Effector memory CD8-positive, alpha-beta T cell (primary cell): ENCODE data around the gene BRD4.

Experiments
- ATAC-seq: fragments of 150-1000 bp; cut with Tn5 transposase; replicated peaks from 2 replicates; pipeline ENCODE4 v1.10.0; 2021; ENCODE audit warnings: mild to moderate bottlenecking, moderate library complexity
- DNase-seq, 3 experiments: peaks; one replicate each; pipeline ENCODE4 v3.0.0; 2021
- H3K27ac Mint-ChIP-seq, 2 donors: one replicate each; pipeline ENCODE4 v1.8.0; 2022; ENCODE audit warnings: mild to moderate bottlenecking in 2 of 2, mixed read lengths in 2 of 2, moderate library complexity in 2 of 2
- H3K27me3 Mint-ChIP-seq, 2 donors: one replicate each; pipeline ENCODE4 v1.8.0; 2022; ENCODE audit warnings: mixed read lengths in 2 of 2
- H3K36me3 Mint-ChIP-seq: one replicate; pipeline ENCODE4 v1.8.0; 2022; ENCODE audit warnings: mild to moderate bottlenecking, moderate library complexity, mixed read lengths; ENCODE audit not compliant: insufficient read depth
- H3K4me1 Mint-ChIP-seq, 2 donors: one replicate each; pipeline ENCODE4 v1.8.0; 2022; ENCODE audit warnings: low read depth in 2 of 2, mixed read lengths in 2 of 2
- H3K4me3 Mint-ChIP-seq, 2 donors: one replicate each; pipeline ENCODE4 v1.8.0; 2022; ENCODE audit warnings: mild to moderate bottlenecking in 2 of 2, mixed read lengths in 2 of 2, moderate library complexity in 2 of 2
- H3K9me3 Mint-ChIP-seq, 2 donors: one replicate each; pipeline ENCODE4 v1.8.0; 2022; ENCODE audit warnings: mixed read lengths in 2 of 2

The BRD4 gene

GRCh38 chr19:15317392-15318071, 14.8 kb downstream of the BRD4 start:
- Mint-ChIP-seq H3K27ac (peak overlapping the region; percentile 92 to 93), H3K9me3 (no peaks in the 10 kb centered on the region), H3K4me3 (peak overlapping the region; percentile 67), H3K4me1 (peaks cover 77 to 78% of the 10 kb centered on the region in 2 donors), H3K27me3 (no peaks in the 10 kb centered on the region), H3K36me3 (peaks cover 39% of the 10 kb centered on the region)
- ATAC-seq: peak; percentile 4
- DNase-seq: no peak

DNA sequence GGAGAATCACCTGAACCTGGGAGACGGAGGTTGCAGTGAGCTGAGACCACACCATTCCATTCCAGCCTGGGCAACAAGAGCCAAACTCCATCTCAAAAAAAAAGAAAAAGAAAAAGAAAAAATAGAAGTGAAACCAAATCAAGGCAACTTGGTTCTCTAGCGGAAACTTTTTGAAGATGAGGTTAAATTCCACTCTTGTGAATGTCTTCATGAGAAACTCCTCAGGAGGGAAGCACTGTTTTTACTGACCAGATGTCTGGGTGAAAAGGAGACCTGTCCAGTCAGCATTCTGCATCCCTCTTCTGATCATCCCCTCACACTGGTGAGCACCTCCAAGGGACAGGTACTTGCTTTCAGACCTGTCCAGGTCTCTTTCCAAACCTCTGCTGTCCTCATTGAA, 15.8 kb downstream of the BRD4 start:
- no peaks in the 10 kb centered on the region for H3K27me3 Mint-ChIP-seq
- no peak for DNase-seq
- no peak for ATAC-seq
- peak overlapping the region; percentile 92 to 93 for H3K27ac Mint-ChIP-seq
- H3K4me3 Mint-ChIP-seq: peak overlapping the region; percentile 67
- H3K9me3 Mint-ChIP-seq: no peaks in the 10 kb centered on the region
- H3K36me3 Mint-ChIP-seq: peaks cover 40% of the 10 kb centered on the region
- H3K4me1 Mint-ChIP-seq: peaks cover 78 to 79% of the 10 kb centered on the region in 2 donors

- no peaks in the 10 kb centered on the region for H3K9me3 Mint-ChIP-seq
- DNase-seq (no peak), ATAC-seq (no peak)
- peaks cover 43% of the 10 kb centered on the region for H3K36me3 Mint-ChIP-seq
- H3K4me1 Mint-ChIP-seq: peaks cover 69 to 72% of the 10 kb centered on the region in 2 donors
- no peaks in the 10 kb centered on the region for H3K27me3 Mint-ChIP-seq
- peak overlapping the region; percentile 43 to 67 for H3K4me3 Mint-ChIP-seq
- peak overlapping the region; percentile 27 to 42 for H3K27ac Mint-ChIP-seq
These were observed 17.2 kb downstream of the BRD4 start for GRCh38 chr19:15315101-15315500.

GRCh38 chr19:15313649-15314279, 18.6 kb downstream of the BRD4 start:
- Mint-ChIP-seq H3K4me1 (peaks cover 64 to 74% of the 10 kb centered on the region in 2 donors), H3K27ac (peak overlapping the region; percentile 2 to 27), H3K36me3 (peaks cover 37% of the 10 kb centered on the region), H3K27me3 (no peaks in the 10 kb centered on the region), H3K4me3 (peak overlapping the region in 1 of 2 donors; percentile 7), H3K9me3 (no peaks in the 10 kb centered on the region)
- DNase-seq (no peak), ATAC-seq (no peak)

DNA sequence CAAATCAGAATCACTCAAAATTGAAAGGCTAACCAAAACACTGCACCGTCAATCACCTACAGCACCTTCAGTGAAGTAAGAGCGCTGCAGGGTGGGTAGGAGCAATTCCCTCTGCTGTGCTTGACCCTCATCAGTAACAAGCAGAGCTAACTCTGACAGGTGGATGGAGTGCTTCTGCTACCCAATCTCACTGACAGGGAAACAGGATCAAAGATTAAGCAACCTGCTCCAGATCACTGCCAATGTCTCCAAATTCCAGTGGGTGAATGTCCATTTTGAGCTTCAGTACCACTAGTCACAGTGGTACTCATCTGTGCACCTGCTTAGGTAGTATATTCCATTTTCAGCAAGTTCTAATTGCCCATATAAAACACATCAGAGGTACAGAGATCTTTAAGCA, 25.2 kb downstream of the BRD4 start:
- peaks cover 58 to 68% of the 10 kb centered on the region in 2 donors for H3K4me1 Mint-ChIP-seq
- H3K4me3 Mint-ChIP-seq: peak overlapping the region; percentile 4 to 49
- H3K9me3 Mint-ChIP-seq: no peaks in the 10 kb centered on the region
- ATAC-seq (no peak), DNase-seq (no peak)
- no peaks in the 10 kb centered on the region for H3K27me3 Mint-ChIP-seq
- H3K36me3 Mint-ChIP-seq: peaks cover 13% of the 10 kb centered on the region
- H3K27ac Mint-ChIP-seq: peak overlapping the region in 1 of 2 donors; percentile 71

DNA sequence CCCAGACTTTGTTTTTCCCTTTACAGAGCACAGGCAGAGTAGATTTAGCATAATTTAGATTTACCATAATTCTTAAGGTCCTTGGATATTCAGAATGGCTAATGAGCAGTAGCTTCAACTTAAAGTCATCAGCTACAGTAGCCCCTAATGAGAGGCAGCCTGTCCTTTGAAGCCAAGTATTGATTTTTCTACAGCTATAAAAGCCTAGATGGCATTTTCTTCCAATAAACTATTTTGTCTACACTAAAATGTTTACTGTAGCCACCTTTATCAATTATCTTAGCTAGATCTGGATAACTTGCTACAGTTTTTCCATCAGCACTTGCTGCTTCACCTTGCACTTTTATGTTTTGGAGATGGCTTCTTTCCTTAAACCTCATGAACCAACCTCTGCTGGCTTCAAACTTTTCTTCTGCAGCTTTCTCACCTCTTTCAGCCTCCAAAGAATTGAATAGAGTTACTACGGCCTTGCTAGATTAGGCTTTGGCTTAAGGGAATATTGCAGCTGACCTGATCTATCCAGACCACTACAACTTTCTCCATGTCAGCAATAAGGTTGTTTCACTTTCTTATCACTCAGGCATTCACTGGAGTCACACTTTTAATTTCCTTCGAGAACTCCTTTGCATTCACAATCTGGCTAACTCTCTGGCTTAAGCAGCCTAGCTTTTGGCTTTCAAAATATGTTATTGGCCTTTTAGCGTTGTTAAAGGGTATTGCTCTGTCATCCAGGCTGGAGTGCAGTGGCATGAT, 26.6 kb downstream of the BRD4 start:
- no peaks in the 10 kb centered on the region for H3K27me3 Mint-ChIP-seq
- peaks cover 15% of the 10 kb centered on the region for H3K36me3 Mint-ChIP-seq
- no peak for ATAC-seq
- peak overlapping the region; percentile 46 to 79 for H3K4me3 Mint-ChIP-seq
- no peak for DNase-seq
- peak overlapping the region; percentile 39 to 72 for H3K27ac Mint-ChIP-seq
- no peaks in the 10 kb centered on the region for H3K9me3 Mint-ChIP-seq
- peaks cover 62 to 69% of the 10 kb centered on the region in 2 donors for H3K4me1 Mint-ChIP-seq

- no peaks in the 10 kb centered on the region for H3K9me3 Mint-ChIP-seq
- peak overlapping the region; percentile 72 to 85 for H3K27ac Mint-ChIP-seq
- H3K4me1 Mint-ChIP-seq: peaks cover 66 to 72% of the 10 kb centered on the region in 2 donors
- DNase-seq (no peak), ATAC-seq (peak; percentile 48)
- no peaks in the 10 kb centered on the region for H3K27me3 Mint-ChIP-seq
- peak overlapping the region; percentile 75 to 79 for H3K4me3 Mint-ChIP-seq
- H3K36me3 Mint-ChIP-seq: peaks cover 19% of the 10 kb centered on the region
These were observed 28.1 kb downstream of the BRD4 start for GRCh38 chr19:15304140-15304705.

DNA sequence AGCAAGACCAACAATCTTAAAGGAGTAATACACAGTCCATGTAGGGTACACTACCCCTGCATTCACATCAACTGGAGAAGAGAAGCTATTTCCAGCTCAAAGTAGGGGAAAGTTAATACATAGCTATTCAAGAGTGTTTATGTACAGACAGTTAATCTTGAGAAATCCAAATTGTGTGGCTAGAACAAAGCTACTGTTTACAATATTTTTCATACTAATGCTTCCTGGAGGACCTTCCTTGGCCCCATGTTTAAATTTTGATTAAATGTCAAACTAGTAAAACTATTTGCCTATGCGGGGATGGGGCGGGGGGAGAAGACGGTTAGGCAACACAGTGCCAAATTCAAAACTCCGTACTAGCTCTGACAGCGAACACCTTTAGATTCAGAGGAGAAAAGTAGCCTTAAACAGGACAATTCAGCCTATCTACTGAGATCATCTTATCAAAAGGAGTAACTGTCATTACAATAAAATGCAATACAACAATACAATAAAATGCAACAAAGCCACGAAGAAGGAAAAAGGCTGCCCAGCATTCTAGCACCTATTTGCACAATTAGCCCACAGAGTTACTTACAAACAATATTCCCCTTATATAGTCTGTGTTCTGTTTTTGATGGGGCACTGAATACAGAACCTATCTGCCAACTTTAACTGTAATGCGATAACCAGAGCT, 29.1 kb downstream of the BRD4 start:
- DNase-seq (no peak), ATAC-seq (no peak)
- Mint-ChIP-seq H3K9me3 (no peaks in the 10 kb centered on the region), H3K4me3 (peak overlapping the region; percentile 75 to 79), H3K27ac (peak overlapping the region; percentile 72 to 85), H3K36me3 (peaks cover 19% of the 10 kb centered on the region), H3K4me1 (peaks cover 73 to 81% of the 10 kb centered on the region in 2 donors), H3K27me3 (no peaks in the 10 kb centered on the region)

- H3K27ac Mint-ChIP-seq: peak overlapping the region; percentile 50 to 85
- H3K9me3 Mint-ChIP-seq: no peaks in the 10 kb centered on the region
- H3K27me3 Mint-ChIP-seq: no peaks in the 10 kb centered on the region
- peak overlapping the region; percentile 63 to 65 for H3K4me3 Mint-ChIP-seq
- ATAC-seq (no peak), DNase-seq (no peak)
- peaks cover 75 to 85% of the 10 kb centered on the region in 2 donors for H3K4me1 Mint-ChIP-seq
- peaks cover 28% of the 10 kb centered on the region for H3K36me3 Mint-ChIP-seq
These were observed 31.7 kb downstream of the BRD4 start for GRCh38 chr19:15300533-15301197.

GRCh38 chr19:15299568-15300409, 32.5 kb downstream of the BRD4 start:
- DNase-seq (no peak), ATAC-seq (no peak)
- peaks cover 84 to 92% of the 10 kb centered on the region in 2 donors for H3K4me1 Mint-ChIP-seq
- peaks cover 28% of the 10 kb centered on the region for H3K36me3 Mint-ChIP-seq
- H3K27ac Mint-ChIP-seq: peak overlapping the region; percentile 72 to 85
- no peaks in the 10 kb centered on the region for H3K27me3 Mint-ChIP-seq
- peak overlapping the region; percentile 65 to 75 for H3K4me3 Mint-ChIP-seq
- H3K9me3 Mint-ChIP-seq: no peaks in the 10 kb centered on the region

- ATAC-seq: no peak
These were observed 33.3 kb downstream of the BRD4 start for GRCh38 chr19:15298847-15299567.

More at GRCh38 chr19:15298847-15299567, 33.3 kb downstream of the BRD4 start:
- Mint-ChIP-seq H3K27me3 (no peaks in the 10 kb centered on the region), H3K36me3 (peaks cover 29% of the 10 kb centered on the region), H3K27ac (peak overlapping the region; percentile 72 to 85), H3K9me3 (no peaks in the 10 kb centered on the region), H3K4me1 (peaks cover 84 to 87% of the 10 kb centered on the region in 2 donors), H3K4me3 (peak overlapping the region; percentile 65 to 75)
- no peak for DNase-seq
